Measurements from ENCODE around the gene API5. TPM values are rescaled to one million over a fixed set of nuclear protein-coding genes. Genes with fewer than 3 reads are reported as not detected.

The API5 gene
- total and polyA plus RNA-seq, 2 donors from 2014 or later: 48.5 to 89.0 TPM

DNA sequence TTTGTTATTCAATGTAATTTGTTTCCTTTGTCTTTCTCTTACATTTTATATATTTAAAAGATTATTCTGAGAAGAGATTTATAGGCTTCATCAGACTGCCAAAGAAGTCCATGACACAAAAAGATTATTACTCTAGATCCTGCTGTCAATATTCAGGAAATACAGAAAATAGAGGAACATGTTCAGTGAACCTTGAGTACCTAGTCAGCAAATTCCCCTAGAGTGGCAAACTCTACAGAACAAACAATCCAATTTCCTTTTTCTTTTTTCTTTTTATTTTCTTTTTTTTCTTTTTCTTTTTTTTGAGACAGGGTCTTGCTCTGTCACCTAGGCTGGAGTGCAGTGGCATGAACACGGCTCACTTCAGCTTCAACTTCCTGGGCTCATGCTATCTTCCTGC lies 70.8 kb downstream of the API5 start:
- no peaks in the 10 kb centered on the region for H3K4me1 ChIP-seq (ENCODE audit: control insufficient read depth in 2 of 3, insufficient read depth in 2 of 3, low read depth in 1 of 3, low read length in 3 of 3)
- H3K9me3 ChIP-seq (ENCODE audit: control insufficient read depth in 2 of 3, insufficient read depth in 1 of 3, low read length in 3 of 3): no peaks in the 10 kb centered on the region
- no peaks in the 10 kb centered on the region for H3K27me3 ChIP-seq (ENCODE audit: control insufficient read depth, insufficient read depth, low read length)
- peaks cover 0 to 2% (median 0%) of the 10 kb centered on the region in 3 donors for H3K36me3 ChIP-seq (ENCODE audit: control insufficient read depth in 2 of 3, insufficient read depth in 3 of 3, low read length in 3 of 3)
- intact Hi-C loops (cut with DNase I): no loop called here
- no peak overlapping the region for H3K27ac ChIP-seq (ENCODE audit: low read depth in 2 of 2, low read length in 2 of 2)
- TF ChIP-seq, protein P1, sequence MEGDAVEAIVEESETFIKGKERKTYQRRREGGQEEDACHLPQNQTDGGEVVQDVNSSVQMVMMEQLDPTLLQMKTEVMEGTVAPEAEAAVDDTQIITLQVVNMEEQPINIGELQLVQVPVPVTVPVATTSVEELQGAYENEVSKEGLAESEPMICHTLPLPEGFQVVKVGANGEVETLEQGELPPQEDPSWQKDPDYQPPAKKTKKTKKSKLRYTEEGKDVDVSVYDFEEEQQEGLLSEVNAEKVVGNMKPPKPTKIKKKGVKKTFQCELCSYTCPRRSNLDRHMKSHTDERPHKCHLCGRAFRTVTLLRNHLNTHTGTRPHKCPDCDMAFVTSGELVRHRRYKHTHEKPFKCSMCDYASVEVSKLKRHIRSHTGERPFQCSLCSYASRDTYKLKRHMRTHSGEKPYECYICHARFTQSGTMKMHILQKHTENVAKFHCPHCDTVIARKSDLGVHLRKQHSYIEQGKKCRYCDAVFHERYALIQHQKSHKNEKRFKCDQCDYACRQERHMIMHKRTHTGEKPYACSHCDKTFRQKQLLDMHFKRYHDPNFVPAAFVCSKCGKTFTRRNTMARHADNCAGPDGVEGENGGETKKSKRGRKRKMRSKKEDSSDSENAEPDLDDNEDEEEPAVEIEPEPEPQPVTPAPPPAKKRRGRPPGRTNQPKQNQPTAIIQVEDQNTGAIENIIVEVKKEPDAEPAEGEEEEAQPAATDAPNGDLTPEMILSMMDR (IDR thresholded peaks at IDR 0.05; ENCODE audit: borderline replicate concordance, extremely low read depth, insufficient read depth): no peak
- FAIRE-seq: no peak
- H3K4me3 ChIP-seq (ENCODE audit: low read length in 3 of 3): no peak overlapping the region
- no peak overlapping the region for H3K9ac ChIP-seq (ENCODE audit: low read length in 3 of 3)
- no peak for DNase-seq

DNA sequence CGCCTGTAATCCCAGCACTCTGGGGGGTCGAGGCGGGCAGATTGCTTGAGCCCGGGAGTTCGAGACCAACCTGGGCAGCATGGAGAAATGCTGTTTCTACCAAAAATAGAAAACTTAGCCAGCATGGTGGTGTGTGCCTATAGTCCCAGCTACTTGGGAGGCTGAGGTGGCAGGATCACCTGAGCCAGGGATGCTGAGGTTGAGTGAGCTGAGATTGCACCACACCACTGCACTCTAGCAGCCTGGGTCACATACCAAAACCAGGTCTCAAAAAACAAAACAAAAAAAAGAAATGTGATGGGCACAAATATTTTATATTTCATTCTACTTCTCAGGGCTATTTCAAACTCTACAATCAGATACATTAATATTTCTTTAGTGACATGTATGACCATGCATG lies 72.6 kb downstream of the API5 start:
- no peak overlapping the region for H3K27ac ChIP-seq (ENCODE audit: low read depth in 2 of 2, low read length in 2 of 2)
- H3K27me3 ChIP-seq (ENCODE audit: control insufficient read depth, insufficient read depth, low read length): no peaks in the 10 kb centered on the region
- no peaks in the 10 kb centered on the region for H3K4me1 ChIP-seq (ENCODE audit: control insufficient read depth in 2 of 3, insufficient read depth in 2 of 3, low read depth in 1 of 3, low read length in 3 of 3)
- no peaks in the 10 kb centered on the region for H3K9me3 ChIP-seq (ENCODE audit: control insufficient read depth in 2 of 3, insufficient read depth in 1 of 3, low read length in 3 of 3)
- H3K9ac ChIP-seq (ENCODE audit: low read length in 3 of 3): no peak overlapping the region
- DNase-seq (no peak), FAIRE-seq (no peak)
- H3K4me3 ChIP-seq (ENCODE audit: low read length in 3 of 3): no peak overlapping the region
- H3K36me3 ChIP-seq (ENCODE audit: control insufficient read depth in 2 of 3, insufficient read depth in 3 of 3, low read length in 3 of 3): peaks cover 0 to 2% (median 0%) of the 10 kb centered on the region in 3 donors
- TF ChIP-seq, protein P1 (IDR thresholded peaks at IDR 0.05; ENCODE audit: borderline replicate concordance, extremely low read depth, insufficient read depth): no peak
- intact Hi-C loops (cut with DNase I): no loop called here

DNA sequence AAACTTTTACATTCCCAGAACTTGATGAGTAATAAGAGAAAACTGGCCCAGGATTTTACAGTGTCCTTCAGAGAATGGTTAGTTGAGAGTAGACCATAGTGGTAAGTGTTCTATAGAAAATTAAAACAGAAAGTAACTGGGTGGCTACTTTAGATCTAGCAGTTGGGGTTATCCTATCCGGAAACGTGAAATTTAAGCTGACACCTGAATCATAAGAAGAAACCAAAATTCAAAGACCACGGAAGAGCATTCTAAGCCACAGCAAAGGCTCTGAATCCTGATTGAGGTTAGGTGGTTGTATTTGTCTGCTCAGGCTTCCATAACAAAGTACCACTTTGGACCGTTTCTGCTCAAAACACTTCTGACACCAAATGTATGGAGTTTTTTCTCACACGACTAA lies 80.9 kb downstream of the API5 start:
- Histone ChIP-seq H3K27ac (ENCODE audit: low read depth in 2 of 2, low read length in 2 of 2) (no peak overlapping the region), H3K27me3 (ENCODE audit: control insufficient read depth, insufficient read depth, low read length) (no peaks in the 10 kb centered on the region), H3K36me3 (ENCODE audit: control insufficient read depth in 2 of 3, insufficient read depth in 3 of 3, low read length in 3 of 3) (peaks cover 6 to 31% (median 11%) of the 10 kb centered on the region in 3 donors), H3K9me3 (ENCODE audit: control insufficient read depth in 2 of 3, insufficient read depth in 1 of 3, low read length in 3 of 3) (no peaks in the 10 kb centered on the region), H3K9ac (ENCODE audit: low read length in 3 of 3) (no peak overlapping the region), H3K4me1 (ENCODE audit: control insufficient read depth in 2 of 3, insufficient read depth in 2 of 3, low read depth in 1 of 3, low read length in 3 of 3) (no peaks in the 10 kb centered on the region), H3K4me3 (ENCODE audit: low read length in 3 of 3) (no peak overlapping the region)
- intact Hi-C loops (cut with DNase I): no loop called here
- DNase-seq (no peak), FAIRE-seq (no peak)
- TF ChIP-seq, protein P1 (IDR thresholded peaks at IDR 0.05; ENCODE audit: borderline replicate concordance, extremely low read depth, insufficient read depth): no peak

DNA sequence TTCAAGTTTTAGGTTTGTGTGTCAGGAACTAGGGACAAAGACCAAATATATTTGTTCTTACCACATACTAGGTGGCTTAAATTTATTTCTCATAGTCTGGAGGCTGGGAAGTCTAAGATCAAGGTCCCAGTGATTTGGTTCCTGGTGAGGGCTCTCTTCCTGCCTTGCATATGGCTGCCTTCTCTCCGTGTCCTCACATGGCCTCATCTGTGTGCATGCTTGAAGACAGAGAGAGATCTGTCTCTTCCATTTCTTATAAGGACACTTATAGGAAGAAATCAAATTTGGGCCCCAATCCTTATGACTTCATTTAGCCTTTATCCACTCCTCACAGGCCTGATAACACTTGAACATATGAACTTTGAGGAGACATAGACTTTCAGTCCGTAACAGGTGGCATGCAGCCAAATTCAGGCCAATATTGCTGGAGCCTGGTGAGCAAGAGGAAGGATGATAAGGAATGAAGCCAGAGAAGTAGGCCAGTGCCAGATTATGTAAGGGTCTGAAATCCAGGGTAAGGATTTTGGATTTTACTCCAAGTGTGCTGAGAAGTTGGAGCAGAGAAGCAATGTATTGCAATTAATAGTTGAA lies 82.1 kb downstream of the API5 start:
- FAIRE-seq: no peak
- intact Hi-C loops (cut with DNase I): no loop called here
- Histone ChIP-seq H3K4me1 (ENCODE audit: control insufficient read depth in 2 of 3, insufficient read depth in 2 of 3, low read depth in 1 of 3, low read length in 3 of 3) (no peaks in the 10 kb centered on the region), H3K4me3 (ENCODE audit: low read length in 3 of 3) (no peak overlapping the region), H3K9ac (ENCODE audit: low read length in 3 of 3) (no peak overlapping the region), H3K27me3 (ENCODE audit: control insufficient read depth, insufficient read depth, low read length) (no peaks in the 10 kb centered on the region), H3K9me3 (ENCODE audit: control insufficient read depth in 2 of 3, insufficient read depth in 1 of 3, low read length in 3 of 3) (no peaks in the 10 kb centered on the region), H3K36me3 (ENCODE audit: control insufficient read depth in 2 of 3, insufficient read depth in 3 of 3, low read length in 3 of 3) (peaks cover 6 to 41% (median 19%) of the 10 kb centered on the region in 3 donors), H3K27ac (ENCODE audit: low read depth in 2 of 2, low read length in 2 of 2) (no peak overlapping the region)
- TF ChIP-seq, protein P1 (IDR thresholded peaks at IDR 0.05; ENCODE audit: borderline replicate concordance, extremely low read depth, insufficient read depth): no peak
- peak in 1 of 5 donors; percentile 2 for DNase-seq

Data from kidney (tissue), 14 donors.